Measurements from ENCODE around the gene SIRPD. TPM values are rescaled to one million over a fixed set of nuclear protein-coding genes. Genes with fewer than 3 reads are reported as not detected.
"Not testable (repeated sequence)": the region's sequence is repeated elsewhere in the genome, so short reads cannot be mapped to it uniquely, and the experiment has no call there.

Gene SIRPD
- polyA plus RNA-seq, 10 donors: not detected

- DNase-seq: no peak
Measured at GRCh38 chr20:1538655-1539054, 18.9 kb downstream of the SIRPD start.

- peak in 2 of 3 donors; percentile 15 to 42 for DNase-seq
Measured at GRCh38 chr20:1537731-1538058, 19.8 kb downstream of the SIRPD start.

DNA sequence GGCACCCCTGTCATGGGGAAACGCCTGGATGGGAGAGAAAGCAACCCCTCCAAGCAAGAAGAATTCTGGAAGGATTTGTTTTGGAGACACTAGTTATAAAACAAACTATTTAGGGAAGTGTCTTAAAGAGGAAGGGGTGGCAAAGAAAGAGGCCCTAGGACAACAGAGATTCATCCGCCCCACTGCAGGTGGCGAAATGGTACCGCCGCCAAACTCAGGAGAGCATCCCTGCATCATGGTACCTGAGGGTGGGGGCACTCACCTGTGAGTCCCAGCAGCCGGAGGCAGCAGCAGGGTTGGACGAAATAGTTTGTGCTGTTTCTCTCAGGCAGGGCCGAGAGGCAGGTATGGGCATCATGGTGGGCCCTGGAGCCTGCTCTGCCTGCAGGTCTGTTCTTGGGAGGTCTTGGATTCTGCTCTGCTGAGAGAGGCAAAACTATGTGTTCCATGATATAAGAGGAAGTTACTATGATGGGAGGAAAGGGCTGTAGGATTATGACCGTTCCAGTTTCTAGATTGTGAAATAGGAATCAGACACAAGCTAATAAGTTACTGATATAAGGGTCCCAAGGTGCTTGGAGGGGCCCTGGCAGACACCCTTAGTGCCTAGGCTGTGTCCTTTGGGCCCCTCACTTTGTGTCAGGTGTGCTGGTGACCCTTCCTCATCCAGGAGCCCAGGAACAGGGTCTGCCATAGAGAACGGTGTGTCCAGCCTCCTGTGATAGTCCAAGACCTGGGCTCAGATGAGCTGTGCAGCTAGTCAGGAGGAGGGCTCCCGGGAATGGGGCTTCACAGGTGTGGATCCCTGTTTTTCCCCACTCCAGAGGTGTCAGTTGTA, 20.4 kb downstream of the SIRPD start:
- DNase-seq: peak in 1 of 3 donors; percentile 35

DNA sequence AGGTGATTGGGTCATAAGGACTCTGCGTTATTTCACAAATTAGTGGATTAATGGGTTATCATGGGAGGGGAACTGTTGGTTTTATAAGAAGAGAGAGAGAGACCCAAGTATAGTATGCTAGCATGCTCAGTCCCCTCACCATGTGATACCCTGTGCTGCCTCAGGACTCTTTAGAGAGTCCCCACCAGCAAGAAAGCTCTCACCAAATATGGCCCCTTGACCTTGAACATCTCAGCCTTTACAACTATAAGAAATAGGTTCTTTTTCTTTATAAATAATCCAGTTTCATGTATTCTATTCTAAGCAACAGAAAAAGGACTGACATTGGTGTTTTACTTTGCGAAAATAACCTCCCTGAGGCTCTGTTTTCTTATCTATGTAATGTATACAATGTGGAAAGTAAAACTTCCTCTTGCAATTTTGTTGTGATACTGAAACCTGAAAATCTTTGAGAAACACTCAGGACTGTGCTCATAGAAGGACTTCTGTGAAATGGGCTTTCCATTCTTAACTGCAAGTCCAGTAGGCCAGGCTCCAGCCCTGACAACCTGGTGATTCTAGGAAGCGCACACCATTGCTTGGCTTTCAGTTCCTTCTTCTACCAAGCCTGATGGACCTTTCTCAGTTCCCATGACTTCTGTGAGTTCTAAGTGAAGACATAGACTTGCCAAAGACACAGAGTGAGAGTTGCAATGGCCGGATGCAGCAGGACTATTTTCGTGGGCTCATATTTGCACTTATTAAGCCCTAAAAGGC, 21.9 kb downstream of the SIRPD start:
- peak in 1 of 3 donors; percentile 18 for DNase-seq

DNA sequence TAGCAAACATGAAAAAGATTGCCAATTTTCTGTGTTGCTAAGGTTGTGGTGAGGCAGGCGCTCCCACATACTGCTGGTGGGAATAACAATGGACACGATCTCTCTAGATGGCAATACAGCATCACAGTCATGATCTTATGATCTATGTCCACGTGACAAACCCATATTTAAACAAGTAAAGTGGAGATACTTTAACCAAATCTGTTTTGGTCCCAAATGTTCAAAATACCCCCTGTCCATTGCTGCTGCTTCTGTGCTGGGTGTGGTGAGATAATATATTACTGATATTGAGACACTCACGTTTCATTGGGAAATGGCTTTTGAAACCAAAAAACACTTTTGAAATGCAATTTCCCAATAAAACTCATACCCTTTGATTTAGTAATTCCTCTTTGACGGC, 23.0 kb downstream of the SIRPD start:
- DNase-seq: no peak

GRCh38 chr20:1533059-1533458, 24.4 kb downstream of the SIRPD start:
- DNase-seq: no peak

DNA sequence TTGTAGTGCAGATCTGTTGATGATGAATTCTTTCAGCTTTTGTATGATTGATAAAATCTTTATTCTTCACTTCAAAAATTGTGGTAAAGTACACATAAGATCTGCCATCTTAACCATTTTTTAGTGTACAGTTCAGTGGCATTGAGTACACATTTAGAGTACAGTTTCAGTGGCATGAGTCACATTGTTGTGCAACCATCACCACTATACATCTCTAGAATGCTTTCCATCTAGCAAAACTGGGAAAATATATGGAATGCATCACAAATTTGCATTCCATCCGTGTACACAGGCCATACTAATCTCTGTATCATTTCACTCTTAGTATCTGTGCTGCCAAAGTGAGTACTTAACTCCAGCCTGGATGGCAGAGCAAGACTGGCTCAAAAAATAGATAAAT, 28.7 kb downstream of the SIRPD start:
- no peak for DNase-seq

- no peak for DNase-seq
Measured at GRCh38 chr20:1527923-1528322, 29.6 kb downstream of the SIRPD start.

DNA sequence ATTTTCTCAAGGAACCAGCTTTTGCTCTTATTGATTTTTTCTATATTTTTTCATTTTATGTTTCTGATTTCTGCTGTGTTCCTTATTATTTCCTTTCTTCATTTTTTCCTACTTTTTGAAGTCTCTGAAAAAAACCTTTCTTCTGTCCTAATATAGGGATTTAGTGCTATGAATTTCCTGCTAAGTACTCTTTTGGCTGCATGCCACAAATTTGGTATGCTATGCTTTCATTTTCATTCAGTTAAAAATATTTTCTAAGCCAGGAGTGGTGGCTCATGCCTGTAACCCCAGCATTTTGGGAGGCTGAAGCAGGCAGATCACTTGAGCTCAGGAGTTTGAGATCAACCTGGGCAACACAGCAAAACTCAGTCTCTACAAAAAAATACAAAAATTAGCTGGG, 30.6 kb downstream of the SIRPD start:
- DNase-seq: no peak

GRCh38 chr20:1526310-1526709, 31.2 kb downstream of the SIRPD start:
- DNase-seq: no peak

- DNase-seq: no peak
Measured at GRCh38 chr20:1524004-1524403, 33.5 kb downstream of the SIRPD start.

DNA sequence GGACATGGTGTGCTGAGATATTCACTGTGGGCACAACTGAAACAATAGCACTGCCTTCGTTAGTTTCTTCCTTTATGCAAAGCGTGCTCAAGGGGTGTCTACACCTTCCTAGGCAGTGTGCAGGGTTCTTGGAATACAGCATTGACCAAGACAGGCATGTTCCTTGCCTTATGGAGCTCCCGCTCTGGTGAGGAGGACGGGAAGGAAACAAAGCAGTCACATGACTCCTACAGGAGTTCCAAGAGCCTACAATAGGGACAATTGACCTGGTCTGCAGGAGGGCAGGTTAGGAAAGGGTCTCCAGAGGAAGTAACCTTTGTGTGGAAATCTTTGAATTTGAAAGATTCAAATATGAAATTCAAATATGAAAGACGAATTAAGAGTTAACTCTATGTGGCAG, 40.5 kb downstream of the SIRPD start:
- no peak for DNase-seq

DNA sequence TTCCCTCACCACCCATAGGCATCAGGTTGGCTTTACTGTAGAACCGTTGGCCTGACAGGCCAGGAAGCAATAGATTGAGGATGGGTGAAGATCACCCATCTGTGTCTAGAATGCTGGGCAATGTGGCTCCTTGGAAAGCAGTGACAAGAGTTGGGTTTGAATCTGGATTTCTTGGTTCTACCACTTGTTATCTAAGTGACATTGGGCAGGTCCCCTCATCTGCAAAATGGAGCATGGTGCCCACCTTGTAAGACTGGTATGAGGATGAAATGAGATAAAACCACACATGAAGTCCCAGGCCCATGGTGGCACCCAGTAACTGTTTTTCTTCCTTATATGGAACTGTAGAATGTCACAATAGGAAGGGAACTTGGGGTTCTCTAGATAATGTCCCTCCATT, 43.7 kb downstream of the SIRPD start:
- DNase-seq: no peak

GRCh38 chr20:1509237-1509636, 48.3 kb downstream of the SIRPD start:
- peak in 2 of 3 donors; percentile 14 to 34 for DNase-seq

- no peak for DNase-seq
Measured at GRCh38 chr20:1508574-1508973, 48.9 kb downstream of the SIRPD start.

DNA sequence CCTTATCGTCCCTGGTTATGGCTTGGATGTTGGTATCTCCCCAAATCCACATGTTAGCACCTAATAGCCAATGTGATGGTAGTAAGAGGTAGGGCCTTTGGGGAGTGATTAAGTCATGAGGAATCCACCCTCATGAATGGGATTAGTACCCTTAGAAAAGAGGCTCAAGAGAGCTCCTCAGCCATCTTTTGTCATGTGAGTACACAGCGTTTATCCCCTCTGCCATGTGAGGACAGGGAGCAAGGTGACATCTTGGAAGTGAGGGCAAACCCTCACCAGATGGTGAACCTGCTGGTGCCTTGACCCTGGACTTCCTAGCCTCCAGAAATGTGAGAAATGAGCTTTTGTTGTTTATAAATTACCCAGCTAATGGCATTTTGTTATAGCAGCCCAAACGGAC, 50.2 kb downstream of the SIRPD start:
- no peak for DNase-seq

DNA sequence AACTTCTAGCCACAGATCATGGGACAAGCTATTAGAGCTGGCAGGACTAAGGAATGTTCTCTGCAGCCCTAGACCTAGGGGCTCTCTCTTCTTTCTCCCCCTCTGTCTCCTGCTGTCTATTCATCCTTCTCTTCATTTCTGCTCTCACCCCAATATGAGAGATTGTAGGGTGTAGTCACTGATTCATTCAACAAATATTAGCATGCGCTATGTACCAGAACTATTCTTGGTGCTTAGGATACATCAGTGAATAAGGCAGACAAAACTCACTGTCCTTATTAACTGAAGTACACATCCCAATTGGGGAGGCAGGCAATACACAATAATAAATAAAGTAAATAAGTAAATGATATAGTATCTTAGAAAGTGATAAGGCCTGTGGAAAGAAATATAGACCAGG, 51.6 kb downstream of the SIRPD start:
- no peak for DNase-seq

DNA sequence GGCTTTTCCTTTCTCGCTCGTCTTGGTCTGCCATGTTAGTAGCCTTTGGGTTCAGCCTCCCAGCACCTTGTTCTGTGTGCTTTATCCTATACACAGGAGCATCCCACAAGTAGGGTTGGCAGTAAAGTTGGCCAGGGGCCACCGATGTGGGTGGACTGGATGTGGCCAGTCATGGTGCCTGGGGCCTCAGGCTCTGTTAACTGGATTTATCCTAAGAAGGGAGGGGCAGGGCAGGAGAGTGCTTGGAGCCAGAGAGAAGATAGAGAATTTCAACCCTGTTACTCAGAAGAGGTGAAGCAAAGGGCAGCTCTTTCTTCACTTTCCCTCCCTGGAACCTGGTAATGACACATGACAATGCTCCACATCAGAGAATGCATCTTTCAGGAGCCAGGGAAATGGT, 52.1 kb downstream of the SIRPD start:
- no peak for DNase-seq

DNA sequence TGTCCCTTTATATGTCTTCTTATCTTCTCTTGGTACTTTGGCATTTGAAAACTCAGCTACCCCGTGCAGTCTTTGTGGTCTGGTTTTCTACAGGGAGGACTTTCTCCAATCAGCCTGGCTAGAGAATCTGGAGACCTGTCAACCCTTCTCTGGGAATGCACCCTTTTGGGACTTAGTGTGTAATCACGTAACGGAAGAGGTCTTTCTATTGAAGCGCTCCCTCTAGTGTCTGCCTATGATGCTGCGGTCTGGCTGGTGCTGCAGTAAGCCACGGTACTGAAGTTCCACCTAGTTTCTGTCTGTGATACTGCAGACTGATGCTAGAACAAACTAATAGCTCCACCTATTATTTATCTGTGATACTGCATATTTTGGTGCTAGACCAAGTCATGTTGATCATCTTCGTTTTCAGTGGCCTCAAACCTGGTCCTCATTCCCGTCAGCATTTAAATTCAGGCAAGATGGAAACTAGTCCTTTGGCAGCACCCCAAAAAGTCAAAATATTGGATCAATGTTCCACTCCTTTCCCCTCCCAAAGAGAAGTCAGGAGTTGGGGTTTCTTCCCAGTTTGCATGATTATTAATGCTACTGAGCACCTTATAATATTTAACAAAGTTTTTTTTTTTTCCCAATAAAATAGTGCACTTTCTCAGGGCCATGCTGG, 53.8 kb downstream of the SIRPD start:
- peak; percentile 48 to 70 (median 60) for DNase-seq

DNA sequence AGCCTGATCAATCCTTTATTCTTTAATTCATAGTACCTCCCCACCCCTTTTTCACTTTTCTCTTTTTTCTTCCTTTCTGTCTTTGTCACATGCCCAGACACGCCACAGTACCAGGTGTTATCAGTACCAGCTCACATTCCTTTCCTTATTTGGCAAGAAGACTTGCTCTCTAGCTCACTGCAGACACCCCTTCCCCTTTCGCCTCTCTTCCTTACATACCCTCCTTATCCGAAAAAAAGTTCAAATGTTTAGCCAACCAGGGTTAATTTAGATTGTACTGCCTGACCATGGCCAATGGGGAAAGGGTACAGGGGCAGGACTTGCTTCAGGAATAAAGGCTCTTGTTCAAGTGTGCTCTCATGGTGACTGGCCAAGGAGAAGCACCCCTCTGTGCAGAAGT, 57.0 kb downstream of the SIRPD start:
- DNase-seq: no peak

- no peak for DNase-seq
Measured at GRCh38 chr20:1499528-1500420, 57.7 kb downstream of the SIRPD start.

GRCh38 chr20:1497371-1497770, 60.1 kb downstream of the SIRPD start:
- not testable (repeated sequence) for DNase-seq

All from muscle of back (tissue), 11 donors.